HepG2 (cell line): ENCODE data around the gene FKBP5. TPM values are rescaled to one million over a fixed set of nuclear protein-coding genes. Genes with fewer than 3 reads are reported as not detected.

Experiments used
- ELF3 ChIP-seq: IDR thresholded peaks from 2 replicates; pipeline ENCODE4 v1.6.1; 2016; ENCODE audit warnings: missing genetic modification reagents, missing compliant biosample characterization
- FOXC1 ChIP-seq: sonication (generic); formaldehyde crosslinking; IDR thresholded peaks from 2 replicates; pipeline ENCODE4 v1.8.0; 2022; ENCODE audit warnings: mild to moderate bottlenecking, missing genetic modification reagents, borderline replicate concordance
- FOXK1 ChIP-seq: sonication (generic); formaldehyde crosslinking; IDR thresholded peaks from 2 replicates; pipeline ENCODE4 v1.4.0; 2020; ENCODE audit warnings: low read depth, missing genetic modification reagents, borderline replicate concordance
- FOXP1 ChIP-seq, 2 experiments: fragments of 450-650 bp in 1 of 2; IDR thresholded peaks; 2 replicates each; pipeline ENCODE4 v1.6.1; 2017 to 2018; ENCODE audit warnings: antibody characterized with exemption in 1 of 2
- LCORL ChIP-seq, 2 experiments: fragments of 450-650 bp in 1 of 2; sonication (generic) in 1 of 2; formaldehyde crosslinking in 1 of 2; IDR thresholded peaks; 2 replicates each; pipeline versions ENCODE4 v1.5.0 to v1.6.1; 2017 to 2020; ENCODE audit warnings: antibody characterized with exemption in 1 of 2, missing genetic modification reagents in 1 of 2
- MTF2 ChIP-seq: sonication (generic); formaldehyde crosslinking; IDR thresholded peaks from 2 replicates; pipeline ENCODE4 v1.5.0; 2020; ENCODE audit warnings: missing genetic modification reagents, borderline replicate concordance
- MYC ChIP-seq: sonication (generic); formaldehyde crosslinking; IDR thresholded peaks from 2 replicates; pipeline ENCODE4 v1.9.0; 2021; ENCODE audit warnings: missing genetic modification reagents, borderline replicate concordance
- NFIC ChIP-seq: IDR thresholded peaks from 2 replicates; pipeline ENCODE4 v1.6.1; 2012; ENCODE audit warnings: mild to moderate bottlenecking, low read length, inconsistent platforms
- SIX1 ChIP-seq: sonication (generic); formaldehyde crosslinking; IDR thresholded peaks from 2 replicates; pipeline ENCODE4 v1.4.0; 2020; ENCODE audit warnings: missing genetic modification reagents, borderline replicate concordance
- TEAD3 ChIP-seq: optimal IDR thresholded peaks from 2 replicates; pipeline ENCODE3; 2016; ENCODE audit warnings: borderline replicate concordance
- XRCC5 ChIP-seq: fragments of 200-400 bp; formaldehyde crosslinking; optimal IDR thresholded peaks from 2 replicates; pipeline ENCODE3; 2017; ENCODE audit warnings: mild to moderate bottlenecking, low read length
- ZBTB38 ChIP-seq: sonication (generic); formaldehyde crosslinking; IDR thresholded peaks from 2 replicates; pipeline ENCODE4 v1.5.1; 2020; ENCODE audit warnings: mild to moderate bottlenecking, missing genetic modification reagents
- ZFY ChIP-seq: sonication (generic); formaldehyde crosslinking; IDR thresholded peaks from 2 replicates; pipeline ENCODE4 v1.4.0; 2020; ENCODE audit warnings: missing genetic modification reagents
- ZNF292 ChIP-seq: sonication (generic); formaldehyde crosslinking; IDR thresholded peaks from 2 replicates; pipeline ENCODE4 v1.8.1; 2022; ENCODE audit warnings: mild to moderate bottlenecking, low read depth, missing genetic modification reagents, borderline replicate concordance
- ZNF30 ChIP-seq: sonication (generic); formaldehyde crosslinking; IDR thresholded peaks from 2 replicates; pipeline ENCODE4 v1.5.0; 2020; ENCODE audit warnings: mild to moderate bottlenecking, missing genetic modification reagents
- ZNF350 ChIP-seq: sonication (generic); formaldehyde crosslinking; IDR thresholded peaks from 2 replicates; pipeline ENCODE4 v1.4.0; 2020; ENCODE audit warnings: mild to moderate bottlenecking, low read depth, missing genetic modification reagents, borderline replicate concordance
- ZNF605 ChIP-seq: sonication (generic); formaldehyde crosslinking; IDR thresholded peaks from 2 replicates; pipeline ENCODE4 v1.8.0; 2022; ENCODE audit warnings: mild to moderate bottlenecking, missing genetic modification reagents
- ZNF777 ChIP-seq: sonication (generic); formaldehyde crosslinking; IDR thresholded peaks from 2 replicates; pipeline ENCODE4 v1.4.0; 2020; ENCODE audit warnings: missing genetic modification reagents
- ZNF792 ChIP-seq: IDR thresholded peaks from 2 replicates; pipeline ENCODE4 v1.6.1; 2016
- ZSCAN12 ChIP-seq: sonication (generic); formaldehyde crosslinking; IDR thresholded peaks from 2 replicates; pipeline ENCODE4 v1.9.0; 2021; ENCODE audit warnings: mild to moderate bottlenecking, missing genetic modification reagents
- polyA plus RNA-seq, 8 experiments: library from polyadenylated mRNA; depleted of rRNA in 3 of 8; stranded (reverse) in 7 of 8; unstranded in 1 of 8; fragments of >200 nt; fragmentation: Illumina TruSeq in 4 of 8; extraction: Trizol in 4 of 8; gene quantifications; 2 replicates each; pipeline versions ENCODE4 v1.2.1 to v1.2.3, GENCODE V29; 2011 to 2016; ENCODE audit warnings: low read depth in 4 of 8, missing spikeins in 1 of 8, mixed read lengths in 1 of 8; ENCODE audit not compliant: insufficient read depth in 1 of 8
- total RNA-seq, 5 experiments: library from RNA; depleted of rRNA; stranded (reverse); fragments of >200 nt; fragmentation: Illumina TruSeq; extraction: Trizol; gene quantifications; 2 replicates each; pipeline ENCODE4 v1.2.3, GENCODE V29; 2016; ENCODE audit warnings: low read depth in 1 of 5
- TF ChIP-seq, protein P1 (sequence below): sonication (generic); formaldehyde crosslinking; IDR thresholded peaks from 2 replicates; pipeline ENCODE4 v1.4.0; 2020; ENCODE audit warnings: missing genetic modification reagents
- TF ChIP-seq, protein P2 (sequence below): sonication (generic); formaldehyde crosslinking; IDR thresholded peaks from 2 replicates; pipeline ENCODE4 v1.4.0; 2020; ENCODE audit warnings: missing genetic modification reagents
- TF ChIP-seq, protein P3 (sequence below): sonication (generic); formaldehyde crosslinking; IDR thresholded peaks from 2 replicates; pipeline ENCODE4 v1.8.1; 2023; ENCODE audit warnings: missing genetic modification reagents, mild to moderate bottlenecking, borderline replicate concordance
- TF ChIP-seq, protein P4 (sequence below): sonication (generic); formaldehyde crosslinking; IDR thresholded peaks from 2 replicates; pipeline ENCODE4 v1.4.0; 2020; ENCODE audit warnings: low read depth, mild to moderate bottlenecking, missing genetic modification reagents

Gene FKBP5
- total and polyA plus RNA-seq, 2 of the 13 experiments (the other 11 are each of a cell fraction or from before 2014, with no cell fraction given), result 8.0 to 17.4 TPM

DNA sequence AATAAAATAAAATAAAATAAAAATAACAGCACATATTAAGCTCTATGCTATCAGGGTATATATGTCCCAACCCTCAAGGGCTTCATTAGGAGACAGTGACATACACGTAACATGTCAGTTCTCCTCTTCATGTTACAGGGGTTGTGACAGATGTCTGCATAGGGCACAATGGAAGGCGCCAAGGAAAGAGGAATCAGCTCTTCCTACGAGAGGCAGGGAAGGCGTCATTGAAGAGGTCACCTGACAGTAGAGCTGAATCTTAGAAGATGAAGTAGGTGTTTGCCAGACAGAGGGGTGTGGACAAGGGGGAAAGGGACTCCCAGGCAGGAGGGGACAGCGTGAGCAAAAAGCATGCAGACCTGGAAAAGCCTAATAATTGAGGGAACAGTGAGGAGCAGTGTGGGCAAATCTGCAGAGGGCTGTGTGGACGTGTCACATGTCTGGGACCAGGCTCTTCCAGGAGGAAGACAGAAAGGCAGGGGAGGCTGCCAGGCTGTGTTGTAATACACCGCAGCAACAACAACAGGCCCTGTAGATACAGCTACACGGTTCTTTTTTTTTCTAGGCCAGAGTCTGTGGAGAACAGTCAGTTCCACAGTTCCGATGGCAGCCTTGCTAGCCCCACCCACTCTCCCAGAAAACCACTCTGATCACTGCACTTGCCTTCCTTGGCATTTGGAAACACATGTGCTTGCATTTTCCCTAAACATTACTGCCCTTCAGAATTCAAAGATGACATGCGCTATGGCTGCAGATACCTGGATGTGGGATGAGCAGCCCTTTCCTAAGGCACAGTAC is 2.5 kb upstream of the FKBP5 start (continued):
- no peak for TF ChIP-seq FOXP1 (IDR thresholded peaks at IDR 0.05)
- peak; percentile 2; the same call in 1 of the 2 replicates for TF ChIP-seq FOXP1 (CRISPR knock-in tag; IDR thresholded peaks at IDR 0.05)
- TF ChIP-seq ZNF292, result peak; percentile 59; the same call in 1 of the 2 replicates
- TF ChIP-seq SIX1 (CRISPR knock-in tag), result no peak
- 0 out of 2 replicates have a peak, but pooled peaks have one; percentile 9 for TF ChIP-seq ELF3 (CRISPR knock-in tag)
- no peak for TF ChIP-seq NFIC
- no peak for TF ChIP-seq ZNF350 (CRISPR knock-in tag)
- TF ChIP-seq XRCC5, result peak; percentile 19
- 0 out of 2 replicates have a peak, but pooled peaks have one; percentile 25 for TF ChIP-seq ZBTB38 (CRISPR knock-in tag)
- 0 out of 2 replicates have a peak, but pooled peaks have one; percentile 38 for TF ChIP-seq MYC
- no peak for TF ChIP-seq ZNF792 (CRISPR knock-in tag)
- TF ChIP-seq FOXC1 (CRISPR knock-in tag), result peak; percentile 78; the same call in 1 of the 2 replicates
- TF ChIP-seq ZNF605 (CRISPR knock-in tag), result 0 out of 2 replicates have a peak, but pooled peaks have one; percentile 17
- 0 out of 2 replicates have a peak, but pooled peaks have one; percentile 30 for TF ChIP-seq MTF2 (CRISPR knock-in tag)
- TF ChIP-seq, protein P1, sequence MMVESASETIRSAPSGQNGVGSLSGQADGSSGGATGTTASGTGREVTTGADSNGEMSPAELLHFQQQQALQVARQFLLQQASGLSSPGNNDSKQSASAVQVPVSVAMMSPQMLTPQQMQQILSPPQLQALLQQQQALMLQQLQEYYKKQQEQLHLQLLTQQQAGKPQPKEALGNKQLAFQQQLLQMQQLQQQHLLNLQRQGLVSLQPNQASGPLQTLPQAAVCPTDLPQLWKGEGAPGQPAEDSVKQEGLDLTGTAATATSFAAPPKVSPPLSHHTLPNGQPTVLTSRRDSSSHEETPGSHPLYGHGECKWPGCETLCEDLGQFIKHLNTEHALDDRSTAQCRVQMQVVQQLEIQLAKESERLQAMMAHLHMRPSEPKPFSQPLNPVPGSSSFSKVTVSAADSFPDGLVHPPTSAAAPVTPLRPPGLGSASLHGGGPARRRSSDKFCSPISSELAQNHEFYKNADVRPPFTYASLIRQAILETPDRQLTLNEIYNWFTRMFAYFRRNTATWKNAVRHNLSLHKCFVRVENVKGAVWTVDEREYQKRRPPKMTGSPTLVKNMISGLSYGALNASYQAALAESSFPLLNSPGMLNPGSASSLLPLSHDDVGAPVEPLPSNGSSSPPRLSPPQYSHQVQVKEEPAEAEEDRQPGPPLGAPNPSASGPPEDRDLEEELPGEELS (CRISPR knock-in tag), result 0 out of 2 replicates have a peak, but pooled peaks have one; percentile 32
- 0 out of 2 replicates have a peak, but pooled peaks have one; percentile 33 for TF ChIP-seq ZNF777 (CRISPR knock-in tag)
- TF ChIP-seq, protein P2, sequence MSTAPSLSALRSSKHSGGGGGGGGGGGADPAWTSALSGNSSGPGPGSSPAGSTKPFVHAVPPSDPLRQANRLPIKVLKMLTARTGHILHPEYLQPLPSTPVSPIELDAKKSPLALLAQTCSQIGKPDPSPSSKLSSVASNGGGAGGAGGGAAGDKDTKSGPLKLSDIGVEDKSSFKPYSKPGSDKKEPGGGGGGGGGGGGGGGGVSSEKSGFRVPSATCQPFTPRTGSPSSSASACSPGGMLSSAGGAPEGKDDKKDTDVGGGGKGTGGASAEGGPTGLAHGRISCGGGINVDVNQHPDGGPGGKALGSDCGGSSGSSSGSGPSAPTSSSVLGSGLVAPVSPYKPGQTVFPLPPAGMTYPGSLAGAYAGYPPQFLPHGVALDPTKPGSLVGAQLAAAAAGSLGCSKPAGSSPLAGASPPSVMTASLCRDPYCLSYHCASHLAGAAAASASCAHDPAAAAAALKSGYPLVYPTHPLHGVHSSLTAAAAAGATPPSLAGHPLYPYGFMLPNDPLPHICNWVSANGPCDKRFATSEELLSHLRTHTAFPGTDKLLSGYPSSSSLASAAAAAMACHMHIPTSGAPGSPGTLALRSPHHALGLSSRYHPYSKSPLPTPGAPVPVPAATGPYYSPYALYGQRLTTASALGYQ (CRISPR knock-in tag), result no peak
- peak; percentile 10 for TF ChIP-seq TEAD3 (CRISPR knock-in tag)
- TF ChIP-seq, protein P3, sequence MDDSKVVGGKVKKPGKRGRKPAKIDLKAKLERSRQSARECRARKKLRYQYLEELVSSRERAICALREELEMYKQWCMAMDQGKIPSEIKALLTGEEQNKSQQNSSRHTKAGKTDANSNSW (CRISPR knock-in tag), result no peak
- TF ChIP-seq ZSCAN12, result no peak
- 0 out of 2 replicates have a peak, but pooled peaks have one; percentile 67 for TF ChIP-seq ZNF30 (CRISPR knock-in tag)
- TF ChIP-seq ZFY (CRISPR knock-in tag), result peak; percentile 30; the same call in 1 of the 2 replicates
- TF ChIP-seq, protein P4, sequence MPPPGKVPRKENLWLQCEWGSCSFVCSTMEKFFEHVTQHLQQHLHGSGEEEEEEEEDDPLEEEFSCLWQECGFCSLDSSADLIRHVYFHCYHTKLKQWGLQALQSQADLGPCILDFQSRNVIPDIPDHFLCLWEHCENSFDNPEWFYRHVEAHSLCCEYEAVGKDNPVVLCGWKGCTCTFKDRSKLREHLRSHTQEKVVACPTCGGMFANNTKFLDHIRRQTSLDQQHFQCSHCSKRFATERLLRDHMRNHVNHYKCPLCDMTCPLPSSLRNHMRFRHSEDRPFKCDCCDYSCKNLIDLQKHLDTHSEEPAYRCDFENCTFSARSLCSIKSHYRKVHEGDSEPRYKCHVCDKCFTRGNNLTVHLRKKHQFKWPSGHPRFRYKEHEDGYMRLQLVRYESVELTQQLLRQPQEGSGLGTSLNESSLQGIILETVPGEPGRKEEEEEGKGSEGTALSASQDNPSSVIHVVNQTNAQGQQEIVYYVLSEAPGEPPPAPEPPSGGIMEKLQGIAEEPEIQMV (CRISPR knock-in tag), result no peak
- no peak for TF ChIP-seq LCORL (IDR thresholded peaks at IDR 0.05)
- TF ChIP-seq LCORL (CRISPR knock-in tag; IDR thresholded peaks at IDR 0.05), result peak; percentile 62; the same call in 1 of the 2 replicates
- 0 out of 2 replicates have a peak, but pooled peaks have one; percentile 32 for TF ChIP-seq FOXK1 (CRISPR knock-in tag)
